ENCODE data around the gene TTLL7.

DNA sequence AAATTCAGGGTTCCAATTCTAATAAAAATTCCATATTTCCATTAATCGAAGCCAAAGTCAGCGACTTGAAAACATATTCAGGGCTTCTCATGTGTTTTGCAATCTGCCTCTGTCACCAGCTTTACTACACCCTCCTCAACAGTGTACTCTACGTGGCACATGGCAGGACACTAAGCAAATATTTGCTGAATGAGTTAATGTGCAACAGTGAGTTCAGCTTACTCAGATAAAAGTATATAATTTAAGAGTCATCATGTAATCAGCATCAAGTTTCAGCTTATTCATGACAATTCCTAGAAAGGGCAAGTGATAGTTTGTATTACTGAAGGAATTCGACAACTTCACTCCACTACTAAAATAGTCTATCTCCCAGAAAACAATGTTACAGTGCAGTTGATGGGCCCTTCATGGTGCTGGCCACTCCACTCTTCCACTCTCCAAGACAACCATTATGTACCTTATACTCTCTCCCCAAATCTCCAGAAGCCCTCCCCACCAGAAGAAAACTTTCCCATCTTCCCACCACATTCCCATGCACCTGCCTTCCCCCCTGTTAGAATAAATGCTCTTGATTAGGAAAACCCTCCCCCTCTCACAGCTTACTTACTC lies 97.3 kb downstream of the TTLL7 start:
- TF ChIP-seq, protein P1, sequence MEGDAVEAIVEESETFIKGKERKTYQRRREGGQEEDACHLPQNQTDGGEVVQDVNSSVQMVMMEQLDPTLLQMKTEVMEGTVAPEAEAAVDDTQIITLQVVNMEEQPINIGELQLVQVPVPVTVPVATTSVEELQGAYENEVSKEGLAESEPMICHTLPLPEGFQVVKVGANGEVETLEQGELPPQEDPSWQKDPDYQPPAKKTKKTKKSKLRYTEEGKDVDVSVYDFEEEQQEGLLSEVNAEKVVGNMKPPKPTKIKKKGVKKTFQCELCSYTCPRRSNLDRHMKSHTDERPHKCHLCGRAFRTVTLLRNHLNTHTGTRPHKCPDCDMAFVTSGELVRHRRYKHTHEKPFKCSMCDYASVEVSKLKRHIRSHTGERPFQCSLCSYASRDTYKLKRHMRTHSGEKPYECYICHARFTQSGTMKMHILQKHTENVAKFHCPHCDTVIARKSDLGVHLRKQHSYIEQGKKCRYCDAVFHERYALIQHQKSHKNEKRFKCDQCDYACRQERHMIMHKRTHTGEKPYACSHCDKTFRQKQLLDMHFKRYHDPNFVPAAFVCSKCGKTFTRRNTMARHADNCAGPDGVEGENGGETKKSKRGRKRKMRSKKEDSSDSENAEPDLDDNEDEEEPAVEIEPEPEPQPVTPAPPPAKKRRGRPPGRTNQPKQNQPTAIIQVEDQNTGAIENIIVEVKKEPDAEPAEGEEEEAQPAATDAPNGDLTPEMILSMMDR (IDR thresholded peaks at IDR 0.05), result no peak
- TF ChIP-seq POLR2A (IDR thresholded peaks at IDR 0.05), result no peak
- TF ChIP-seq POLR2AphosphoS5 (IDR thresholded peaks at IDR 0.05), result no peak
